ENCODE data around the gene PJVK.

- no peak for TF ChIP-seq CTCF (conservative IDR thresholded peaks at IDR 0.05)
- TF ChIP-seq ZFX (IDR thresholded peaks at IDR 0.05) = no peak
Observed at GRCh38 chr2:178436662-178437061, 14.5 kb upstream of the PJVK start.
